K562 (cell line): Measurements from ENCODE around the gene ADI1. TPM values are rescaled to one million over a fixed set of nuclear protein-coding genes. Genes with fewer than 3 reads are reported as not detected.

ENCODE experiments used
- CBFB ChIP-seq: sonication (generic); formaldehyde crosslinking; IDR thresholded peaks from 2 replicates; pipeline ENCODE4 v1.4.0; 2020; ENCODE audit warnings: mild to moderate bottlenecking, missing genetic modification reagents
- CBX8 ChIP-seq: fragments of 200-600 bp; sonication (generic); IDR thresholded peaks from 2 replicates; pipeline ENCODE4 v1.6.1; 2012; ENCODE audit warnings: borderline replicate concordance, mixed run types, low read depth, mild to moderate bottlenecking, moderate library complexity, mixed read lengths, low read length, control low read depth, inconsistent platforms; ENCODE audit not compliant: poor library complexity, severe bottlenecking; ENCODE audit errors: extremely low read depth
- CHCHD3 ChIP-seq: fragments of 250-450 bp; sonication (Bioruptor Pico); IDR thresholded peaks from 2 replicates; pipeline ENCODE4 v2.1.2; 2022; ENCODE audit warnings: mild to moderate bottlenecking
- GATAD2A ChIP-seq: fragments of 450-650 bp; IDR thresholded peaks from 2 replicates; pipeline ENCODE4 v1.6.1; 2017
- GTF2A2 ChIP-seq: IDR thresholded peaks from 2 replicates; pipeline ENCODE4 v1.6.1; 2016; ENCODE audit warnings: mild to moderate bottlenecking, missing genetic modification characterization, missing compliant biosample characterization
- HNRNPL ChIP-seq: fragments of 200-400 bp; formaldehyde crosslinking; IDR thresholded peaks from 2 replicates; pipeline ENCODE4 v1.6.1; 2017; ENCODE audit warnings: low read depth, mild to moderate bottlenecking, low read length
- NCOA1 ChIP-seq: fragments of 450-650 bp; IDR thresholded peaks from 2 replicates; pipeline ENCODE4 v1.6.1; 2016; ENCODE audit warnings: low read depth
- NEUROD1 ChIP-seq: fragments of 150-350 bp; IDR thresholded peaks from 2 replicates; pipeline ENCODE4 v1.6.1; 2014; ENCODE audit warnings: borderline replicate concordance, low read length, low read depth; ENCODE audit not compliant: partially characterized antibody
- NR2C1 ChIP-seq, 2 experiments: fragments of 450-650 bp; IDR thresholded peaks; 2 replicates each; pipeline ENCODE4 v1.6.1; 2017; ENCODE audit warnings: mild to moderate bottlenecking in 2 of 2, antibody characterized with exemption in 1 of 2, inconsistent platforms in 1 of 2, missing compliant biosample characterization in 1 of 2, missing genetic modification characterization in 1 of 2
- PHF20 ChIP-seq: fragments of 450-650 bp; IDR thresholded peaks from 2 replicates; pipeline ENCODE4 v1.6.1; 2018; ENCODE audit not compliant: partially characterized antibody
- PML ChIP-seq: IDR thresholded peaks from 2 replicates; pipeline ENCODE4 v1.6.1; 2012; ENCODE audit warnings: low read length, inconsistent platforms
- POU5F1 ChIP-seq: fragments of 150-350 bp; IDR thresholded peaks from 2 replicates; pipeline ENCODE4 v1.6.1; 2014; ENCODE audit warnings: borderline replicate concordance, low read length, low read depth, mild to moderate bottlenecking; ENCODE audit not compliant: partially characterized antibody
- PYGO2 ChIP-seq: fragments of 450-650 bp; IDR thresholded peaks from 2 replicates; pipeline ENCODE4 v1.6.1; 2016; ENCODE audit warnings: mild to moderate bottlenecking, missing genetic modification characterization, moderate library complexity, missing compliant biosample characterization
- ZNF146 ChIP-seq: IDR thresholded peaks from one replicate; pipeline ENCODE4 v1.6.1; 2018; ENCODE audit warnings: missing compliant biosample characterization; ENCODE audit not compliant: unreplicated experiment
- ZNF589 ChIP-seq: fragments of 200-800 bp; sonication (Bioruptor generic); IDR thresholded peaks from 2 replicates; pipeline ENCODE4 v1.6.1; 2016; ENCODE audit warnings: low read depth, missing genetic modification characterization, missing compliant biosample characterization
- ZNF77 ChIP-seq: fragments of 250-450 bp; sonication (Bioruptor Pico); IDR thresholded peaks from 2 replicates; pipeline ENCODE4 v1.5.0; 2020
- polyA plus RNA-seq, 8 experiments: library from polyadenylated mRNA; depleted of rRNA in 4 of 8; stranded (reverse) in 5 of 8; unstranded in 3 of 8; fragments of >200 nt; fragmentation: Nextera tagmentation in 2 of 8; fragmentation: Illumina TruSeq in 1 of 8; extraction: Ambion mirVana in 2 of 8; extraction: Trizol in 1 of 8; gene quantifications; 2 replicates each; pipeline versions ENCODE4 v1.2.1 to v1.2.3, GENCODE V29; 2011 to 2014; ENCODE audit warnings: inconsistent platforms in 1 of 8, missing spikeins in 1 of 8
- total RNA-seq, 7 experiments: library from RNA; depleted of rRNA in 6 of 7; stranded (reverse); fragments of >200 nt in 6 of 7; fragmentation: Illumina TruSeq in 2 of 7; extraction: Trizol in 2 of 7; gene quantifications; 2 replicates each; pipeline versions ENCODE4 v1.2.1 to v1.2.3, GENCODE V29; 2011 to 2021; ENCODE audit warnings: low replicate concordance in 1 of 7
- TF ChIP-seq, protein P1 (sequence below): fragments of 250-450 bp; sonication (Bioruptor Pico); IDR thresholded peaks from 2 replicates; pipeline ENCODE4 v1.4.0; 2020; ENCODE audit warnings: mild to moderate bottlenecking, moderate library complexity
- TF ChIP-seq, protein P2 (sequence below): fragments of 250-450 bp; sonication (Bioruptor Pico); IDR thresholded peaks from 2 replicates; pipeline ENCODE4 v1.8.0; 2021; ENCODE audit warnings: borderline replicate concordance, mild to moderate bottlenecking, moderate library complexity; ENCODE audit not compliant: poor library complexity, severe bottlenecking
- TF ChIP-seq, protein P3 (sequence below): fragments of 450-650 bp; formaldehyde crosslinking; IDR thresholded peaks from 2 replicates; pipeline ENCODE4 v1.4.0; 2022; ENCODE audit warnings: missing genetic modification characterization

The ADI1 gene
- total and polyA plus RNA-seq, 9 of the 15 experiments (the other 6 are each of a cell fraction or from before 2014, with no cell fraction given): 6.1 to 51.0 (median 27.1) TPM

DNA sequence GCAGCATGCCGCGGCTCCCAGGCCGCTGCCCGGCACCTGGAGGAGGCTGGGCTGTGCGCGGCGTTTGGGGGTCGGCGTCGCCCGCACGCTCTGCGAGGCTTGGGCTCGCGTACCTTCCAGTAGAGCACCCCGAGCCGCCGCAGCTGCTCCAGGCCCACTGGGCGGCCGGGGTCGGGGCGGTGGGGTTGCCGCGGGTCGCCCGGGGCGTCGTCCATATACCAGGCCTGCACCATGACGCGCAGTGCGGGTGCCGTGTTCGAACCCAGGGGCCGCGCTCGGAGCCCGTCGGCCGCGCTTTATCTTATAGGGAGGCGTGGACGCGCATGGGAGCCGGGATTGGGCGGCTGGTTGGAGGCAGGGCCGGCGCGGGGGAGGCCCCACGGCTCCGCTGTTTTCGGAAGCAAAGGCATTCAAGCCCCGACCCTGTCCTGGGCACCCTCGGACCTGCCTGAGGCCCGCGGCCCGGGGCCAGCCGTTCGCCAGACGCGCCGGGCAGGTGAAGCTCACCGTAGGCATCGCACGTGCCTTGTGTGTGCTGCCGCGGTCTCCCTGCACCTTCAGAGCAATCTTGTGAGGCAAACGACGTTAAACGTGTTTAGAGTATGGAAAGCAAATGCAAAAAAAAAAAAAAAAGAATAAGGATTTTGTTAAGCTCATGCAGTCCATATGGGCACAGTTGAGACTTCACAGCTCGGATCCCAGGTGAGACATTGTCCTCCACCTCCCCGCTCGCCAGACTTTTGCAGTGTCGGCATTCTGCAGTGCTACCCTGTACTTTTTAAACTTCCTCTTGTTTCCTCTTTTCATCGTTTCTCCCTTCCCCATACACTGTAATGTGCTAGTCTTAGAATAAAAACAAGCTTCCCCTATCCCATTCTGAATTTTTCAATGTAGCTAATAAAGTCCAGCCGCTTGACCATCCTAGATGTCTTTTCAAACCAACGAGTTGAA is at the start of gene ADI1 (continued):
- peak; percentile 48; the same call in 1 of the 2 replicates for TF ChIP-seq PML
- TF ChIP-seq NR2C1 (IDR thresholded peaks at IDR 0.05): no peak
- TF ChIP-seq NR2C1 (tag; IDR thresholded peaks at IDR 0.05): no peak
- no peak for TF ChIP-seq CBX8
- peak; percentile 2 for TF ChIP-seq ZNF146 (CRISPR knock-in tag)
- TF ChIP-seq, protein P1, sequence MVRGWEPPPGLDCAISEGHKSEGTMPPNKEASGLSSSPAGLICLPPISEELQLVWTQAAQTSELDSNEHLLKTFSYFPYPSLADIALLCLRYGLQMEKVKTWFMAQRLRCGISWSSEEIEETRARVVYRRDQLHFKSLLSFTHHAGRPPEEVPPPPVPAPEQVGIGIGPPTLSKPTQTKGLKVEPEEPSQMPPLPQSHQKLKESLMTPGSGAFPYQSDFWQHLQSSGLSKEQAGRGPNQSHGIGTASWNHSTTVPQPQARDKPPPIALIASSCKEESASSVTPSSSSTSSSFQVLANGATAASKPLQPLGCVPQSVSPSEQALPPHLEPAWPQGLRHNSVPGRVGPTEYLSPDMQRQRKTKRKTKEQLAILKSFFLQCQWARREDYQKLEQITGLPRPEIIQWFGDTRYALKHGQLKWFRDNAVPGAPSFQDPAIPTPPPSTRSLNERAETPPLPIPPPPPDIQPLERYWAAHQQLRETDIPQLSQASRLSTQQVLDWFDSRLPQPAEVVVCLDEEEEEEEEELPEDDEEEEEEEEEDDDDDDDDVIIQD: peak; percentile 88; the same call in 1 of the 2 replicates
- no peak for TF ChIP-seq ZNF589 (CRISPR knock-in tag)
- no peak for TF ChIP-seq ZNF77 (CRISPR knock-in tag)
- 0 out of 2 replicates have a peak, but pooled peaks have one; percentile 55 for TF ChIP-seq CBFB (CRISPR knock-in tag)
- peak; percentile 30 for TF ChIP-seq NEUROD1
- TF ChIP-seq GTF2A2 (tag): peak; percentile 78
- TF ChIP-seq PHF20: peak; percentile 28
- TF ChIP-seq, protein P2, sequence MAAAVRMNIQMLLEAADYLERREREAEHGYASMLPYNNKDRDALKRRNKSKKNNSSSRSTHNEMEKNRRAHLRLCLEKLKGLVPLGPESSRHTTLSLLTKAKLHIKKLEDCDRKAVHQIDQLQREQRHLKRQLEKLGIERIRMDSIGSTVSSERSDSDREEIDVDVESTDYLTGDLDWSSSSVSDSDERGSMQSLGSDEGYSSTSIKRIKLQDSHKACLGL (CRISPR knock-in tag): no peak
- TF ChIP-seq CHCHD3 (CRISPR knock-in tag): no peak
- TF ChIP-seq POU5F1: no peak
- TF ChIP-seq PYGO2 (tag): no peak
- TF ChIP-seq HNRNPL: 0 out of 2 replicates have a peak, but pooled peaks have one; percentile 41
- no peak for TF ChIP-seq NCOA1
- TF ChIP-seq, protein P3, sequence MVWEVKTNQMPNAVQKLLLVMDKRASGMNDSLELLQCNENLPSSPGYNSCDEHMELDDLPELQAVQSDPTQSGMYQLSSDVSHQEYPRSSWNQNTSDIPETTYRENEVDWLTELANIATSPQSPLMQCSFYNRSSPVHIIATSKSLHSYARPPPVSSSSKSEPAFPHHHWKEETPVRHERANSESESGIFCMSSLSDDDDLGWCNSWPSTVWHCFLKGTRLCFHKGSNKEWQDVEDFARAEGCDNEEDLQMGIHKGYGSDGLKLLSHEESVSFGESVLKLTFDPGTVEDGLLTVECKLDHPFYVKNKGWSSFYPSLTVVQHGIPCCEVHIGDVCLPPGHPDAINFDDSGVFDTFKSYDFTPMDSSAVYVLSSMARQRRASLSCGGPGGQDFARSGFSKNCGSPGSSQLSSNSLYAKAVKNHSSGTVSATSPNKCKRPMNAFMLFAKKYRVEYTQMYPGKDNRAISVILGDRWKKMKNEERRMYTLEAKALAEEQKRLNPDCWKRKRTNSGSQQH: peak; percentile 84; the same call in 1 of the 2 replicates
- TF ChIP-seq GATAD2A: 0 out of 2 replicates have a peak, but pooled peaks have one; percentile 44
